MCF 10A (cell line): ENCODE data around the gene MAP7D1. TPM values are rescaled to one million over a fixed set of nuclear protein-coding genes. Genes with fewer than 3 reads are reported as not detected.

Experiments
- BruUV-seq: library from RNA; stranded (reverse); fragments of 400-500 nt; replicated peaks from 2 replicates; lab custom pipeline; 2021; lab: Mats Ljungman, UMichigan
- CTCF ChIA-PET: fragments of 300-600 bp; sonication (Branson Sonifier 250); formaldehyde crosslinking; extraction: SDS; loops from one replicate; lab custom pipeline; 2021; ENCODE audit warnings: antibody characterized with exemption, inconsistent platforms; lab: Yijun Ruan, JAX
- POLR2A ChIA-PET: fragments of 300-600, 350-650 bp; sonication (Branson Sonifier 250); formaldehyde crosslinking; extraction: SDS; loops from one replicate; lab custom pipeline; 2020; ENCODE audit warnings: antibody characterized with exemption, inconsistent platforms; lab: Yijun Ruan, JAX
- DNase-seq: peaks from one replicate; pipeline ENCODE4 v3.0.0-alpha.2; 2018; ENCODE audit not compliant: unreplicated experiment
- H3K27ac Mint-ChIP-seq: one replicate; pipeline ENCODE4 v1.8.0; 2022; ENCODE audit warnings: mild to moderate bottlenecking, low read depth, mixed read lengths; ENCODE audit not compliant: unreplicated experiment
- H3K27me3 Mint-ChIP-seq: one replicate; pipeline ENCODE4 v1.8.0; 2022; ENCODE audit warnings: mixed read lengths; ENCODE audit not compliant: insufficient read depth, unreplicated experiment
- H3K36me3 Mint-ChIP-seq: one replicate; pipeline ENCODE4 v1.8.0; 2022; ENCODE audit warnings: mild to moderate bottlenecking, moderate library complexity, mixed read lengths; ENCODE audit not compliant: insufficient read depth, unreplicated experiment
- H3K4me1 Mint-ChIP-seq: one replicate; pipeline ENCODE4 v1.8.0; 2022; ENCODE audit warnings: mixed read lengths; ENCODE audit not compliant: insufficient read depth, unreplicated experiment
- H3K4me3 Mint-ChIP-seq: one replicate; pipeline ENCODE4 v1.8.0; 2022; ENCODE audit warnings: mild to moderate bottlenecking, moderate library complexity, mixed read lengths; ENCODE audit not compliant: unreplicated experiment
- H3K9me3 Mint-ChIP-seq: one replicate; pipeline ENCODE4 v1.8.0; 2022; ENCODE audit warnings: mixed read lengths; ENCODE audit not compliant: unreplicated experiment
- intact Hi-C: fragments of 100-400 bp; cut with micrococcal nuclease; formaldehyde crosslinking; loops from 2 replicates; pipeline ENCODE4 v1.14.1; 2022
- total RNA-seq: library from RNA; stranded (reverse); gene quantifications from 2 replicates; pipeline ENCODE4 v1.2.3, GENCODE V29; 2022
- TF ChIP-seq, protein P1 (sequence below): fragments of 200-600 bp; IDR thresholded peaks from one replicate; pipeline ENCODE4 v1.8.0; 2022; ENCODE audit warnings: antibody characterized with exemption, mild to moderate bottlenecking; ENCODE audit not compliant: unreplicated experiment

MAP7D1 gene
- total RNA-seq, 1 experiment from 2014 or later, result 170 TPM

DNA sequence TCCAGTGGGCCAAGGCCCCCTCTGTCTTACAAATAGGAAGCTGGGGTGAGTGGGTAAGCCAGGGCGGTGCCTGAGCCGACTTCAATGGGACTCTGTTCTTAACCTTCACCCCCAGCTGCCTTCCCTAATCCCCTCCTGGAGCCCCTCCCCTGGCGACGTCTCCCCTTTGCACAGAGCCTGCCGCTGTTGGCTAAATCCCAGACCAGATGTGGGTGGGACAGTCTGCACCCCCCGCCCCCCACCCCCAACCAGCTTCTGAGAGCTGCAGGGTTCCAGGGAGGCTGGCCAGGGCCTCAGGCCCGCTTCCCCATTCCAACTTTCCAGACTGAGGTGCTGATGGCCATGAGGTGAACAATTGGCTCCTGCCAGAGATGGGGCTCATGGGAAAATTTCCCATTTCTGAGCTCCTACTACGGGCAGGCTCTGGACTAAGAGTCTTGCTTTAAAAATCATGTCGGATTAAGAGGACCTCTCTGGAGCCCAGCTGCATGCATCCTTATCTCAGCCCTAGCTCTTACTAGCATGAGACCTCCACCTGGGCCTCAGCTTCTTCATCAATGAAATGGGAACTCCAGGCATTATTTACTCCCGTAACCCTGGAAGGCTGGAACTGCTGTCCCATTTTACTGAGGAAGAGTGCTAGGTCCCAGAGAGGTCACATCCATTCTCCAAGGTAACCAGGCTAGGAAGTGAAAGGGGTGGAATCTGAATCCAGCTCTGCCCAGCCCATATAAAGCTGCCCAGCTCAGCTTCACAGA is 37.3 kb upstream of the MAP7D1 start:
- no peaks in the 10 kb centered on the region for H3K36me3 Mint-ChIP-seq
- intact Hi-C loops, result no loop called here
- no peaks in the 10 kb centered on the region for H3K4me1 Mint-ChIP-seq
- POLR2A ChIA-PET, result interaction anchor here (0.6 to 1.3 kb wide), 5 partner anchors 12 to 78 kb away, joined by 3 to 4 read pairs (median 3); partner anchors contain the start of gene TRAPPC3
- no peak for DNase-seq
- CTCF ChIA-PET, result interaction anchor here (0.7 to 1.7 kb wide), 4 partner anchors 9 to 31 kb away, joined by 3 to 5 read pairs (median 4); no protein-coding TSS in a partner anchor
- H3K27me3 Mint-ChIP-seq, result peaks cover 8% of the 10 kb centered on the region
- no TSS peak for BruUV-seq
- no peaks in the 10 kb centered on the region for H3K9me3 Mint-ChIP-seq
- no peak overlapping the region for H3K4me3 Mint-ChIP-seq
- H3K27ac Mint-ChIP-seq, result no peak overlapping the region
- TF ChIP-seq, protein P1, sequence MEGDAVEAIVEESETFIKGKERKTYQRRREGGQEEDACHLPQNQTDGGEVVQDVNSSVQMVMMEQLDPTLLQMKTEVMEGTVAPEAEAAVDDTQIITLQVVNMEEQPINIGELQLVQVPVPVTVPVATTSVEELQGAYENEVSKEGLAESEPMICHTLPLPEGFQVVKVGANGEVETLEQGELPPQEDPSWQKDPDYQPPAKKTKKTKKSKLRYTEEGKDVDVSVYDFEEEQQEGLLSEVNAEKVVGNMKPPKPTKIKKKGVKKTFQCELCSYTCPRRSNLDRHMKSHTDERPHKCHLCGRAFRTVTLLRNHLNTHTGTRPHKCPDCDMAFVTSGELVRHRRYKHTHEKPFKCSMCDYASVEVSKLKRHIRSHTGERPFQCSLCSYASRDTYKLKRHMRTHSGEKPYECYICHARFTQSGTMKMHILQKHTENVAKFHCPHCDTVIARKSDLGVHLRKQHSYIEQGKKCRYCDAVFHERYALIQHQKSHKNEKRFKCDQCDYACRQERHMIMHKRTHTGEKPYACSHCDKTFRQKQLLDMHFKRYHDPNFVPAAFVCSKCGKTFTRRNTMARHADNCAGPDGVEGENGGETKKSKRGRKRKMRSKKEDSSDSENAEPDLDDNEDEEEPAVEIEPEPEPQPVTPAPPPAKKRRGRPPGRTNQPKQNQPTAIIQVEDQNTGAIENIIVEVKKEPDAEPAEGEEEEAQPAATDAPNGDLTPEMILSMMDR, result no peak

DNA sequence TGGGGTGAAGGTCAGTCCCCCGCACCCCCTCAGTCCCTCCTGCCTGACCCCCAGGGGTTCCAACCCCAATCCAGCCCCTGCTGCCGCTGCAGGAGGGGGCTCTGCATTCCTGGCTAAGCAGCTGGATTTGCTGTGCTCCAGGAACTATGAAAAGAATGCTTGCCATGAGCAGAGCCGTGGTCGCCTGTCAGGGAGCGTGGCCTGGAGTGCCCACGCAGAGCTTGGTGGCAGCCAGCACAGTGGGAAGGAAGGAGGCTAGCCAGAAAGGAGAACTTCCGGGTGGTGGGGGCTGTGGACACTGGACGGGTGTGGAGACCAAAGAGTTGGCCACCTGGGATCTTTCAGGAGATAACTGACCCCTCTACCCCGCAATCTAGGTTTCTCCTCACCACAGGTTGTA is 36.5 kb upstream of the MAP7D1 start:
- POLR2A ChIA-PET, result interaction anchor here (0.6 to 1.1 kb wide), 2 partner anchors 30 to 78 kb away, joined by 3 read pairs; partner anchors contain the start of gene TRAPPC3
- Mint-ChIP-seq H3K27ac (no peak overlapping the region), H3K27me3 (peaks cover 16% of the 10 kb centered on the region), H3K36me3 (no peaks in the 10 kb centered on the region), H3K4me3 (no peak overlapping the region), H3K4me1 (no peaks in the 10 kb centered on the region), H3K9me3 (no peaks in the 10 kb centered on the region)
- BruUV-seq, result no TSS peak
- intact Hi-C loops, result no loop called here
- TF ChIP-seq, protein P1, result no peak
- DNase-seq, result no peak
- CTCF ChIA-PET, result interaction anchor here (0.9 to 1.7 kb wide), 3 partner anchors 12 to 29 kb away, joined by 3 to 4 read pairs (median 3); no protein-coding TSS in a partner anchor

DNA sequence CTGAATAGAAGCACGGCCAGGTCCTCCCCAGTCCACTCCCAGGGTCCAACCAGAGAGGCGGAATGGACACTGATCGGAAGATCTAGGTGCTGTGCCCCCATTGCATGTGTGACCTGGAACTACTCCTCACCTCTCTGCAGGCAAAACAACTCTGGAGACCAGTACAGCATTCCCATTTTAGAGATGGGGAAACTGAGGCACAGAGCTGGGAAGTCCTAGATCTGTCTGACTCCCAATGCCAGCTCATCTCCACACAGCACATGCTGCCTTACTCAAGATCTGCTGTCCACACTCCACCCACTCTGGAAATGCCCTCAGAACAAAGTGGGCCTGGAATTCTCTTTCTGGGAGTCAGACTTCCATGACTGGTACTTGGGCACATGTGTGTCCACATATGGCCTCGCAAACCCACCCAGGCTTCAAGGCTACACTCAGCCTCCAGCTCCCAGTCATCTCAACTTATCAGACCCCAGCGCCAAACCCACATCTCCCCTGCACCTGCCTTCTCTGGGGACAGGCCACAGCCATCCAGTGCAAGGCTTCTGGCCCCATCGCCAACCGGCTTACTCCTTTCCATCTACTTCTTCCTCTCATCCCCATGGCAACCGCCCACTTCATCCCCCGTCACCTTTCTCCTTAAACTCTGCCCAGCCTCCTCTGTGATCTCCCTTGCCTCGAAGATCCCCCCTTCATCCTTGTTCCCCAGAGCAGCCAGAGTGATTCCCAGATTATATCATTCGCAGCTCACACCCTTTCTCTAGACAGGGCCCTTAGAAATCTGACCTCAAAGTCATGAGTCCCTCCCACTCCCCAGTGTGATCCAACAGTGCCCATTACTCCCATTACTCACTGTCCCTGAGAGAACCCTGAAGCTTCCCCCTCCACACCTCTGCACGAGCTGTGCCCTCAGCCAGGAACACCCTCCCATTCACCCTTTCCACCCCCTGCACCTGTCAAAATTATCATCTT is 33.6 kb upstream of the MAP7D1 start:
- no peak for DNase-seq
- intact Hi-C loops, result no loop called here
- H3K9me3 Mint-ChIP-seq, result no peaks in the 10 kb centered on the region
- H3K27ac Mint-ChIP-seq, result no peak overlapping the region
- peaks cover 21% of the 10 kb centered on the region for H3K27me3 Mint-ChIP-seq
- H3K4me1 Mint-ChIP-seq, result no peaks in the 10 kb centered on the region
- H3K4me3 Mint-ChIP-seq, result no peak overlapping the region
- H3K36me3 Mint-ChIP-seq, result no peaks in the 10 kb centered on the region
- ChIA-PET CTCF (interaction anchor here (0.6 to 0.9 kb wide), 3 partner anchors 10 to 22 kb away, joined by 3 to 5 read pairs (median 3); no protein-coding TSS in a partner anchor), POLR2A (interaction anchor here (0.7 kb wide), 1 partner anchor 102 kb away, joined by 3 read pairs; the partner anchor contains the start of gene THRAP3)
- no TSS peak for BruUV-seq
- TF ChIP-seq, protein P1, result no peak
